ENCODE results near the gene APBA2.
"Not testable (repeated sequence)": the region's sequence is repeated elsewhere in the genome, so short reads cannot be mapped to it uniquely, and the experiment has no call there.

Gene APBA2

DNA sequence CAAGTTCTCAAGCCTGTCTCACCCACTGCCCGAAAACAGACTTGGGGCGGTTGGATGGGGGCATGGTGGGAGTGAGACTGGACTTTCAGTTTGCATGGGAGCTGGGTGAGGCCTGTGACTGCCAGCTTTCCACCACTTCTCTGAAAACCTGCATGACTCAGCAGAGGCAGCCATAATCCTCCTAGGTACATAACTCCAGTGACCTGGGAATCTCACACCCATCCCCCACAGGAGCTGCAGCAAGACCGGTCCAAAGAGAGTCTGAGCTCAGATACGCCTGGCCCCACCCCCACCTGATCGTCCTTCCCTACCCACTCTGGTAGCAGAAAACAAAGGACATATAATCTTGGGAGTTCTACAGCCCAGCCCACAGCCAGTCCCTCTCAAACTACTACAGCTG is 276.6 kb downstream of the APBA2 start:
- TF ChIP-seq EZH2phosphoT487 (IDR thresholded peaks at IDR 0.05; ENCODE audit: borderline replicate concordance): no peak
- TF ChIP-seq, protein P1, sequence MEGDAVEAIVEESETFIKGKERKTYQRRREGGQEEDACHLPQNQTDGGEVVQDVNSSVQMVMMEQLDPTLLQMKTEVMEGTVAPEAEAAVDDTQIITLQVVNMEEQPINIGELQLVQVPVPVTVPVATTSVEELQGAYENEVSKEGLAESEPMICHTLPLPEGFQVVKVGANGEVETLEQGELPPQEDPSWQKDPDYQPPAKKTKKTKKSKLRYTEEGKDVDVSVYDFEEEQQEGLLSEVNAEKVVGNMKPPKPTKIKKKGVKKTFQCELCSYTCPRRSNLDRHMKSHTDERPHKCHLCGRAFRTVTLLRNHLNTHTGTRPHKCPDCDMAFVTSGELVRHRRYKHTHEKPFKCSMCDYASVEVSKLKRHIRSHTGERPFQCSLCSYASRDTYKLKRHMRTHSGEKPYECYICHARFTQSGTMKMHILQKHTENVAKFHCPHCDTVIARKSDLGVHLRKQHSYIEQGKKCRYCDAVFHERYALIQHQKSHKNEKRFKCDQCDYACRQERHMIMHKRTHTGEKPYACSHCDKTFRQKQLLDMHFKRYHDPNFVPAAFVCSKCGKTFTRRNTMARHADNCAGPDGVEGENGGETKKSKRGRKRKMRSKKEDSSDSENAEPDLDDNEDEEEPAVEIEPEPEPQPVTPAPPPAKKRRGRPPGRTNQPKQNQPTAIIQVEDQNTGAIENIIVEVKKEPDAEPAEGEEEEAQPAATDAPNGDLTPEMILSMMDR (conservative IDR thresholded peaks at IDR 0.05; ENCODE audit: low read length): no peak
- no peak overlapping the region for H3K4me3 ChIP-seq (ENCODE audit: low read length, poor library complexity, severe bottlenecking)

DNA sequence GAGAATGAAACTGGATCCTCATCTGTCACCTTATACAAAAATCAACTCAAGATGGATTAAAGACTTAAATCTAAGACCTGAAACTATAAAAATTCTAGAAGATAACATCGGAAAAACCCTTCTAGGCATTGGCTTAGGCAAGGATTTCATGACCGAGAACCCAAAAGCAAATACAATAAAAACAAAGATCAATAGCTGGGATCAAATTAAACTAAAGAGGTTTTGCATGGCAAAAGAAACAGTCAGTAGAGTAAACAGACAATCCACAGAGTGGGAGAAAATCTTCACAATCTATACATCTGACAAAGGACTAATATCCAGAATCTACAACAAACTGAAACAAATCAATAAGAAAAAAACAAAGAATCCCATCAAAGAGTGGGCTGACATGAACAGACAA is 281.3 kb downstream of the APBA2 start:
- not testable (repeated sequence) for H4K20me1 ChIP-seq (ENCODE audit: insufficient read depth, low read length, poor library complexity, severe bottlenecking); H3F3A ChIP-seq (ENCODE audit: low read depth); H3K9ac ChIP-seq (ENCODE audit: low read depth, low read length, poor library complexity, severe bottlenecking); H3K4me2 ChIP-seq (ENCODE audit: low read depth, low read length, poor library complexity, severe bottlenecking); H2AFZ ChIP-seq (ENCODE audit: low read length); H3K4me1 ChIP-seq (ENCODE audit: insufficient read depth, low read length, poor library complexity, severe bottlenecking); H3K9me3 ChIP-seq (ENCODE audit: insufficient read depth, low read depth, low read length); H3K27me3 ChIP-seq (ENCODE audit: insufficient read depth, low read length, poor library complexity, severe bottlenecking); H3K9me2 ChIP-seq (replicated peaks; ENCODE audit: low read depth, low read length); H3K4me3 ChIP-seq (ENCODE audit: low read length, poor library complexity, severe bottlenecking); H3K36me3 ChIP-seq (ENCODE audit: insufficient read depth, low read length); H3K79me2 ChIP-seq (ENCODE audit: insufficient read depth, low read length)

More for the DNA sequence above, 276.6 kb downstream of the APBA2 start:
- H3K36me3 ChIP-seq (ENCODE audit: insufficient read depth, low read length): no peaks in the 10 kb centered on the region
- no peaks in the 10 kb centered on the region for H3F3A ChIP-seq (ENCODE audit: low read depth)
- no peak overlapping the region for H3K4me2 ChIP-seq (ENCODE audit: low read depth, low read length, poor library complexity, severe bottlenecking)
- H3K9me3 ChIP-seq (ENCODE audit: insufficient read depth, low read depth, low read length): no peaks in the 10 kb centered on the region; the same call in 1 of the 2 replicates
- peaks cover 10% of the 10 kb centered on the region for H3K4me1 ChIP-seq (ENCODE audit: insufficient read depth, low read length, poor library complexity, severe bottlenecking)
- no peaks in the 10 kb centered on the region for H3K79me2 ChIP-seq (ENCODE audit: insufficient read depth, low read length)
- no peak overlapping the region for H3K9ac ChIP-seq (ENCODE audit: low read depth, low read length, poor library complexity, severe bottlenecking)
- H4K20me1 ChIP-seq (ENCODE audit: insufficient read depth, low read length, poor library complexity, severe bottlenecking): no peaks in the 10 kb centered on the region
- no peaks in the 10 kb centered on the region for H3K27me3 ChIP-seq (ENCODE audit: insufficient read depth, low read length, poor library complexity, severe bottlenecking)
- H2AFZ ChIP-seq (ENCODE audit: low read length): no peak overlapping the region
- H3K9me2 ChIP-seq (replicated peaks; ENCODE audit: low read depth, low read length): no peaks in the 10 kb centered on the region
